ENCODE results near the gene ECE2. TPM values are rescaled to one million over a fixed set of nuclear protein-coding genes. Genes with fewer than 3 reads are reported as not detected.
"Not testable (repeated sequence)": the region's sequence is repeated elsewhere in the genome, so short reads cannot be mapped to it uniquely, and the experiment has no call there.

The ECE2 gene
- polyA plus RNA-seq, 1 donor from 2014 or later = not detected

- peak overlapping the region in 1 of 4 donors; percentile 28 for H3K4me3 Mint-ChIP-seq
- H3K4me1 Mint-ChIP-seq = peaks cover 2 to 5% (median 4%) of the 10 kb centered on the region in 3 donors
- no peaks in the 10 kb centered on the region for H3K9me3 Mint-ChIP-seq
- peaks cover 6% of the 10 kb centered on the region for H3K36me3 Mint-ChIP-seq
- H3K27me3 Mint-ChIP-seq = peaks cover 7% of the 10 kb centered on the region
- H3K27ac Mint-ChIP-seq = no peak overlapping the region
These were observed 20.4 kb upstream of the ECE2 start for GRCh38 chr3:184255291-184256039.

- Mint-ChIP-seq H3K9me3 (no peaks in the 10 kb centered on the region), H3K4me1 (peaks cover 8 to 12% (median 11%) of the 10 kb centered on the region in 3 donors), H3K27me3 (peaks cover 16% of the 10 kb centered on the region), H3K27ac (peak overlapping the region in 1 of 3 donors; percentile 11), H3K36me3 (peaks cover 6% of the 10 kb centered on the region), H3K4me3 (peak overlapping the region in 2 of 4 donors; percentile 35 to 54)
These were observed 18.5 kb upstream of the ECE2 start for GRCh38 chr3:184257083-184257915.

- Mint-ChIP-seq H3K4me3 (peak overlapping the region; percentile 25 to 81 (median 44)), H3K36me3 (peaks cover 6% of the 10 kb centered on the region), H3K27ac (peak overlapping the region in 1 of 3 donors; percentile 26), H3K4me1 (peaks cover 8 to 13% (median 12%) of the 10 kb centered on the region in 3 donors), H3K27me3 (peaks cover 26% of the 10 kb centered on the region), H3K9me3 (no peaks in the 10 kb centered on the region)
These were observed 16.9 kb upstream of the ECE2 start for GRCh38 chr3:184258926-184259325.

- H3K27ac Mint-ChIP-seq = peak overlapping the region in 2 of 3 donors; percentile 14 to 26
These were observed 16.4 kb upstream of the ECE2 start for GRCh38 chr3:184259396-184259877.

GRCh38 chr3:184259878-184260723, 15.7 kb upstream of the ECE2 start:
- Mint-ChIP-seq H3K9me3 (no peaks in the 10 kb centered on the region), H3K4me1 (peaks cover 8 to 13% (median 12%) of the 10 kb centered on the region in 3 donors), H3K36me3 (peaks cover 6% of the 10 kb centered on the region), H3K4me3 (peak overlapping the region; percentile 68 to 94 (median 84)), H3K27me3 (peaks cover 30% of the 10 kb centered on the region), H3K27ac (peak overlapping the region in 1 of 3 donors; percentile 28)

More at GRCh38 chr3:184259396-184259877, 16.4 kb upstream of the ECE2 start:
- Mint-ChIP-seq H3K4me3 (peak overlapping the region in 3 of 4 donors; percentile 27 to 61 (median 50)), H3K9me3 (no peaks in the 10 kb centered on the region), H3K36me3 (peaks cover 6% of the 10 kb centered on the region), H3K27me3 (peaks cover 26% of the 10 kb centered on the region), H3K4me1 (peaks cover 8 to 13% (median 12%) of the 10 kb centered on the region in 3 donors)

- Mint-ChIP-seq H3K9me3 (no peaks in the 10 kb centered on the region), H3K36me3 (peaks cover 4% of the 10 kb centered on the region), H3K4me3 (peak overlapping the region; percentile 68 to 94 (median 84)), H3K4me1 (peaks cover 8 to 13% (median 12%) of the 10 kb centered on the region in 3 donors), H3K27ac (no peak overlapping the region), H3K27me3 (peaks cover 29% of the 10 kb centered on the region)
These were observed 15.0 kb upstream of the ECE2 start for GRCh38 chr3:184260724-184261269.

GRCh38 chr3:184261270-184261853, 14.5 kb upstream of the ECE2 start, which contains the start of gene CAMK2N2:
TSS of gene CAMK2N2 (minus strand) at chr3:184261553. CDS start at chr3:184261285, 268 bp downstream.
- H3K27ac Mint-ChIP-seq = peak within 1 kb of the TSS in 2 of 3 donors; percentile 84 to 86
- H3K4me3 Mint-ChIP-seq = peak within 1 kb of the TSS; percentile 79 to 94 (median 88)

GRCh38 chr3:184261854-184262763, 13.7 kb upstream of the ECE2 start:
- H3K4me1 Mint-ChIP-seq = peaks cover 8 to 13% (median 12%) of the 10 kb centered on the region in 3 donors
- H3K27ac Mint-ChIP-seq = peak overlapping the region in 2 of 3 donors; percentile 84 to 86
- H3K27me3 Mint-ChIP-seq = peaks cover 31% of the 10 kb centered on the region
- H3K36me3 Mint-ChIP-seq = peaks cover 4% of the 10 kb centered on the region
- H3K9me3 Mint-ChIP-seq = no peaks in the 10 kb centered on the region
- peak overlapping the region; percentile 39 to 92 (median 88) for H3K4me3 Mint-ChIP-seq

More at GRCh38 chr3:184261270-184261853, 14.5 kb upstream of the ECE2 start, which contains the start of gene CAMK2N2:
- H3K27me3 Mint-ChIP-seq = peaks cover 31% of the 10 kb centered on the region
- peaks cover 8 to 13% (median 12%) of the 10 kb centered on the region in 3 donors for H3K4me1 Mint-ChIP-seq
- H3K36me3 Mint-ChIP-seq = peaks cover 4% of the 10 kb centered on the region
- H3K9me3 Mint-ChIP-seq = no peaks in the 10 kb centered on the region

- peaks cover 37% of the 10 kb centered on the region for H3K27me3 Mint-ChIP-seq
- no peak overlapping the region for H3K27ac Mint-ChIP-seq
- H3K9me3 Mint-ChIP-seq = peaks cover 0 to 5% (median 0%) of the 10 kb centered on the region in 3 donors
- peaks cover 8% of the 10 kb centered on the region for H3K36me3 Mint-ChIP-seq
- peaks cover 8 to 13% (median 12%) of the 10 kb centered on the region in 3 donors for H3K4me1 Mint-ChIP-seq
- H3K4me3 Mint-ChIP-seq = peak overlapping the region in 2 of 4 donors; percentile 34 to 55
These were observed 13.1 kb upstream of the ECE2 start for GRCh38 chr3:184262764-184263179.

GRCh38 chr3:184267249-184267648, 8.6 kb upstream of the ECE2 start:
- not testable (repeated sequence) for H3K9me3 Mint-ChIP-seq, H3K4me1 Mint-ChIP-seq, H3K27ac Mint-ChIP-seq, H3K36me3 Mint-ChIP-seq, H3K4me3 Mint-ChIP-seq
- H3K27me3 Mint-ChIP-seq = peaks cover 35% of the 10 kb centered on the region

GRCh38 chr3:184272269-184272668, 3.6 kb upstream of the ECE2 start:
- peaks cover 41% of the 10 kb centered on the region for H3K27me3 Mint-ChIP-seq
- H3K4me3 Mint-ChIP-seq = peak overlapping the region in 1 of 4 donors; percentile 59
- H3K4me1 Mint-ChIP-seq = peaks cover 0 to 1% (median 0%) of the 10 kb centered on the region in 3 donors
- H3K9me3 Mint-ChIP-seq = peaks cover 0 to 3% (median 0%) of the 10 kb centered on the region in 3 donors
- H3K36me3 Mint-ChIP-seq = peaks cover 4% of the 10 kb centered on the region
- no peak overlapping the region for H3K27ac Mint-ChIP-seq

- Mint-ChIP-seq H3K27me3 (peaks cover 40% of the 10 kb centered on the region), H3K36me3 (no peaks in the 10 kb centered on the region), H3K4me1 (peaks cover 0 to 1% (median 0%) of the 10 kb centered on the region in 3 donors), H3K9me3 (no peaks in the 10 kb centered on the region), H3K27ac (no peak overlapping the region), H3K4me3 (peak overlapping the region in 1 of 4 donors; percentile 77)
These were observed 481 bp upstream of the ECE2 start for GRCh38 chr3:184275381-184275701.

- Mint-ChIP-seq H3K27me3 (peaks cover 34% of the 10 kb centered on the region), H3K4me3 (no peak overlapping the region), H3K9me3 (no peaks in the 10 kb centered on the region), H3K36me3 (peaks cover 2% of the 10 kb centered on the region), H3K27ac (peak overlapping the region in 1 of 3 donors; percentile 59), H3K4me1 (peaks cover 0 to 1% (median 0%) of the 10 kb centered on the region in 3 donors)
These were observed 1.5 kb downstream of the ECE2 start for GRCh38 chr3:184277366-184277765.

Measured in IgD-negative memory B cell (primary cell).